Measurements from ENCODE around the gene EVI5.

DNA sequence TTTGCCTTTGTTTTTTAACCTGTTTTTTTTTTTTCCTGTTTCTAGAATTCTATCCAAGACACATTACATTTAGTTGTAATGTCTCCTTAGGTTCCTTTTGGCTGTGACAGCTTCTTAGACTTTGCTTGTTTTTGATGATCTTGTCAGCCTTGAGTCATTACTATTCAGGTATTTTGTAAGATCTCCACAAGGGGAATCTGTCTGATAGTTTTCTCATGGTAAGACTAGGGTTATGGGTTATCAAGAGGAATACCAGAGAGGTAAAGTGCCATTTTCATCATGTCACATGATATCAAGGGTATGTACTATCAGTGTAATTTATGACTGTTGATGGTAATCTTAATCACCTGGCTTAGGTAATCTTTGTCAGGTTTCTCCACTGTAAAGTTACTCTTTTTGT, 199.1 kb downstream of the EVI5 start:
- TF ChIP-seq POLR2AphosphoS5 (IDR thresholded peaks at IDR 0.05; ENCODE audit: insufficient read depth in 1 of 2, low read depth in 1 of 2) (no peak), POLR2A (IDR thresholded peaks at IDR 0.05) (no peak)
- TF ChIP-seq, protein P1, sequence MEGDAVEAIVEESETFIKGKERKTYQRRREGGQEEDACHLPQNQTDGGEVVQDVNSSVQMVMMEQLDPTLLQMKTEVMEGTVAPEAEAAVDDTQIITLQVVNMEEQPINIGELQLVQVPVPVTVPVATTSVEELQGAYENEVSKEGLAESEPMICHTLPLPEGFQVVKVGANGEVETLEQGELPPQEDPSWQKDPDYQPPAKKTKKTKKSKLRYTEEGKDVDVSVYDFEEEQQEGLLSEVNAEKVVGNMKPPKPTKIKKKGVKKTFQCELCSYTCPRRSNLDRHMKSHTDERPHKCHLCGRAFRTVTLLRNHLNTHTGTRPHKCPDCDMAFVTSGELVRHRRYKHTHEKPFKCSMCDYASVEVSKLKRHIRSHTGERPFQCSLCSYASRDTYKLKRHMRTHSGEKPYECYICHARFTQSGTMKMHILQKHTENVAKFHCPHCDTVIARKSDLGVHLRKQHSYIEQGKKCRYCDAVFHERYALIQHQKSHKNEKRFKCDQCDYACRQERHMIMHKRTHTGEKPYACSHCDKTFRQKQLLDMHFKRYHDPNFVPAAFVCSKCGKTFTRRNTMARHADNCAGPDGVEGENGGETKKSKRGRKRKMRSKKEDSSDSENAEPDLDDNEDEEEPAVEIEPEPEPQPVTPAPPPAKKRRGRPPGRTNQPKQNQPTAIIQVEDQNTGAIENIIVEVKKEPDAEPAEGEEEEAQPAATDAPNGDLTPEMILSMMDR (IDR thresholded peaks at IDR 0.05) = no peak
